HG02571 (cell line): ENCODE measurements around the gene SLC30A9.

Experiments
- ATAC-seq: cut with Tn5 transposase; IDR thresholded peaks from one replicate; pipeline ENCODE4 v1.9.1; 2021; ENCODE audit warnings: mild to moderate bottlenecking, moderate library complexity; ENCODE audit not compliant: unreplicated experiment

The SLC30A9 gene

GRCh38 chr4:41990365-41991111 lies at the start of gene SLC30A9:
SLC30A9 (plus strand) TSS chr4:41990530; CDS start chr4:41990652, 122 bp downstream.
- ATAC-seq, result peak; percentile 100

GRCh38 chr4:41940834-41941233 lies 49.5 kb upstream of the SLC30A9 start:
- ATAC-seq, result no peak

- ATAC-seq, result no peak
Observed at GRCh38 chr4:41943506-41943905, 46.8 kb upstream of the SLC30A9 start.

GRCh38 chr4:41944089-41944488 lies 46.2 kb upstream of the SLC30A9 start:
- no peak for ATAC-seq

- ATAC-seq, result no peak
Observed at GRCh38 chr4:41949531-41949930, 40.8 kb upstream of the SLC30A9 start.

- no peak for ATAC-seq
Observed at GRCh38 chr4:41957634-41958033, 32.7 kb upstream of the SLC30A9 start.

- ATAC-seq, result no peak
Observed at GRCh38 chr4:41963105-41963504, 27.2 kb upstream of the SLC30A9 start.

- ATAC-seq, result no peak
Observed at GRCh38 chr4:41964401-41964800, 25.9 kb upstream of the SLC30A9 start.

- no peak for ATAC-seq
Observed at GRCh38 chr4:41967392-41967791, 22.9 kb upstream of the SLC30A9 start.

GRCh38 chr4:41969671-41970070 lies 20.7 kb upstream of the SLC30A9 start:
- no peak for ATAC-seq

GRCh38 chr4:41975341-41975740 lies 15.0 kb upstream of the SLC30A9 start:
- no peak for ATAC-seq

- no peak for ATAC-seq
Observed at GRCh38 chr4:41976775-41977516, 13.4 kb upstream of the SLC30A9 start.

GRCh38 chr4:41977709-41978108 lies 12.6 kb upstream of the SLC30A9 start:
- no peak for ATAC-seq

- no peak for ATAC-seq
Observed at GRCh38 chr4:41981456-41981855, 8.9 kb upstream of the SLC30A9 start, which contains the start of gene DCAF4L1. DCAF4L1 (plus strand) TSS chr4:41981756; CDS start chr4:41981793, 37 bp downstream.

GRCh38 chr4:41982716-41983115 lies 7.6 kb upstream of the SLC30A9 start:
- ATAC-seq, result no peak

GRCh38 chr4:41985151-41985550 lies 5.2 kb upstream of the SLC30A9 start:
- ATAC-seq, result no peak

- peak; percentile 16 for ATAC-seq
Observed at GRCh38 chr4:41989994-41990364, 351 bp upstream of the SLC30A9 start.

GRCh38 chr4:41991916-41992767 lies 1.8 kb downstream of the SLC30A9 start:
- ATAC-seq, result no peak

GRCh38 chr4:41992967-41993857 lies 2.9 kb downstream of the SLC30A9 start:
- no peak for ATAC-seq

- ATAC-seq, result no peak
Observed at GRCh38 chr4:41994461-41994985, 4.2 kb downstream of the SLC30A9 start.
